ENCODE measurements around the gene TYMS. TPM values are rescaled to one million over a fixed set of nuclear protein-coding genes. Genes with fewer than 3 reads are reported as not detected.

Gene TYMS
- total RNA-seq, 2 experiments from 2014 or later: 90.7 to 196 TPM

DNA sequence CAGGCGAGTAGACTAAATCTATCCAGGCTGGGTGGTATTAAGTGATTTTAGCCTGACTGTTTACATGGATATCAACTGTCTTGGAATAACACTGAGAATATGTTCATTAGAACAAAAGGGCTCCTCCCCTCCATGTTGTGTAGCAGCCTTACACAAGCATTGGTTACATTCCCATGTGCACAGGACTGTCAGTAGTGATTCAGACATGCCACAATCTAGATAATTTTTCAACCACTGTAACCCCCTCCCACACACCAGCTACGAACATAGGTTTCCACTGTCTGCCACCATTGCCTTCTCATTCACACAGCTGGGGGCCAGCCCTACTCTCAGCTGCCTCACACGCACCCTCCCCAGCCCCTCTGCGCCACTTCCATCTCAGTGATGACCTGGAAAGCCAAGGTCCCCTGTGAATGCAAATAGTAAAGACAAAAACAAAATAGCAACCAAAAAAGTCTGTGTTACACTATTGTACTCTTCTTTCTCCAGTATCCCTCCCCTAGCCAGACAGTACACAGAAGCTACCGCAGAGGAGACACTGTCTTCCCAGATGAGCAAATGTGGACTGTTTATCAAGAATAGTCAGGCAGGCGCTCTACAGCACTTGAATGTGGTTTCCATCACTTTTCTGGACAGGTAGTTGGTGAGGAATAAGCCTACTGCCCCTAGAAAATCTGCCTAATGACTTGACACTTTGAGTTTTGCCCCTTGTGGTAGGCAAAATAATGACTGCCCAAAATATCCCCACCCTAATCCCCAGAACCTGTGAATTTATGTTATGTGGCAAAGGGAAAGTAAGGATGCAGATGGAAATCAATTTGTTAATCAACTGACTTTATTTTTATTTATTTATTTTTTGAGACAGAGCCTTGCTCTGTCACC is 27.9 kb upstream of the TYMS start:
- ChIA-PET CTCF (ENCODE audit: unreplicated experiment) (no interaction called here), POLR2A (no interaction called here)
- intact Hi-C loops (cut with micrococcal nuclease; ENCODE audit: unreplicated experiment): no loop called here
- Histone ChIP-seq H3K79me2 (ENCODE audit: insufficient read depth, low read depth, low read length) (no peaks in the 10 kb centered on the region), H2AFZ (ENCODE audit: low read length) (no peak overlapping the region), H3K4me2 (ENCODE audit: low read length) (no peak overlapping the region), H3K4me1 (ENCODE audit: insufficient read depth, low read length, poor library complexity, severe bottlenecking) (no peaks in the 10 kb centered on the region), H3K36me3 (ENCODE audit: insufficient read depth, low read length) (no peaks in the 10 kb centered on the region), H3K27ac (ENCODE audit: low read depth, low read length, poor library complexity, severe bottlenecking) (no peak overlapping the region), H4K20me1 (ENCODE audit: insufficient read depth, low read length) (no peaks in the 10 kb centered on the region), H3K4me3 (ENCODE audit: low read depth, low read length, poor library complexity, severe bottlenecking) (no peak overlapping the region), H3K9me3 (ENCODE audit: low read length) (no peaks in the 10 kb centered on the region), H3K9me2 (ENCODE audit: insufficient read depth, low read length) (no peaks in the 10 kb centered on the region)
- no peak for DNase-seq (ENCODE audit: low spot score)
- TF ChIP-seq CTCF (conservative IDR thresholded peaks at IDR 0.05; ENCODE audit: low read length): peak; percentile 37
- no peak for TF ChIP-seq EZH2phosphoT487 (IDR thresholded peaks at IDR 0.05; ENCODE audit: borderline replicate concordance, low read depth, low read length)
- no TSS peak for BruUV-seq (replicated peaks)

DNA sequence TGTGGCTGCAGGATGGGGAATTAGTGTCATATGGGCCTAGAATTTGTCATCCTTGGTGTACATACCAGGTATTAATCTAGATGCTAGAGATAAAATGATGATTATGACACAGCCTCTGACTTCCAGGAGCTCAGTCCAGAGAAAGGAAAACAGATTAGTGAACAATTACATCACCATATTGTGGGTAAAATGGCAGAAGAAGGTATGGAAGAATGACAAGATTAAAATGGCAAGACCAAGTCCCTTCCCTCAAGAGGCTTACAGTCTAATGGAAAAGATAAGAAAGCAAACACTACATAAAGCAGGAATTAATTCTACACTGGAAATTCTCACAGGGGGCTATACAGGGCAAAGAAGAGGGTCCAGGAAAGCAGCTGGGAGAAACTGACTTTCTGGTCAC is 25.9 kb upstream of the TYMS start:
- no peak overlapping the region for H2AFZ ChIP-seq (ENCODE audit: low read length)
- CTCF ChIA-PET (ENCODE audit: unreplicated experiment): no interaction called here
- no peak overlapping the region for H3K4me2 ChIP-seq (ENCODE audit: low read length)
- intact Hi-C loops (cut with micrococcal nuclease; ENCODE audit: unreplicated experiment): no loop called here
- no peaks in the 10 kb centered on the region for H4K20me1 ChIP-seq (ENCODE audit: insufficient read depth, low read length)
- TF ChIP-seq CTCF (conservative IDR thresholded peaks at IDR 0.05; ENCODE audit: low read length): no peak
- TF ChIP-seq EZH2phosphoT487 (IDR thresholded peaks at IDR 0.05; ENCODE audit: borderline replicate concordance, low read depth, low read length): no peak
- no peak overlapping the region for H3K4me3 ChIP-seq (ENCODE audit: low read depth, low read length, poor library complexity, severe bottlenecking)
- no peaks in the 10 kb centered on the region for H3K4me1 ChIP-seq (ENCODE audit: insufficient read depth, low read length, poor library complexity, severe bottlenecking)
- POLR2A ChIA-PET: interaction anchor here (1.3 kb wide), 1 partner anchor 8 kb away, joined by 4 read pairs; no protein-coding TSS in a partner anchor
- no peak for DNase-seq (ENCODE audit: low spot score)
- no peaks in the 10 kb centered on the region for H3K9me3 ChIP-seq (ENCODE audit: low read length)
- no peaks in the 10 kb centered on the region for H3K36me3 ChIP-seq (ENCODE audit: insufficient read depth, low read length)
- no peaks in the 10 kb centered on the region for H3K79me2 ChIP-seq (ENCODE audit: insufficient read depth, low read depth, low read length)
- H3K27ac ChIP-seq (ENCODE audit: low read depth, low read length, poor library complexity, severe bottlenecking): no peak overlapping the region
- no TSS peak for BruUV-seq (replicated peaks)
- H3K9me2 ChIP-seq (ENCODE audit: insufficient read depth, low read length): no peaks in the 10 kb centered on the region

GRCh38 chr18:634551-635045 is 22.9 kb upstream of the TYMS start:
- no TSS peak for BruUV-seq (replicated peaks)
- no peak overlapping the region for H3K4me2 ChIP-seq (ENCODE audit: low read length)
- no peaks in the 10 kb centered on the region for H3K79me2 ChIP-seq (ENCODE audit: insufficient read depth, low read depth, low read length)
- no peak overlapping the region for H3K27ac ChIP-seq (ENCODE audit: low read depth, low read length, poor library complexity, severe bottlenecking)
- no peak for TF ChIP-seq CTCF (conservative IDR thresholded peaks at IDR 0.05; ENCODE audit: low read length)
- no peak for TF ChIP-seq EZH2phosphoT487 (IDR thresholded peaks at IDR 0.05; ENCODE audit: borderline replicate concordance, low read depth, low read length)
- H3K9me2 ChIP-seq (ENCODE audit: insufficient read depth, low read length): no peaks in the 10 kb centered on the region
- H3K4me3 ChIP-seq (ENCODE audit: low read depth, low read length, poor library complexity, severe bottlenecking): no peak overlapping the region
- intact Hi-C loops (cut with micrococcal nuclease; ENCODE audit: unreplicated experiment): no loop called here
- H3K9me3 ChIP-seq (ENCODE audit: low read length): no peaks in the 10 kb centered on the region
- H3K36me3 ChIP-seq (ENCODE audit: insufficient read depth, low read length): no peaks in the 10 kb centered on the region
- CTCF ChIA-PET (ENCODE audit: unreplicated experiment): no interaction called here
- H3K4me1 ChIP-seq (ENCODE audit: insufficient read depth, low read length, poor library complexity, severe bottlenecking): no peaks in the 10 kb centered on the region
- H2AFZ ChIP-seq (ENCODE audit: low read length): no peak overlapping the region
- POLR2A ChIA-PET: no interaction called here
- H4K20me1 ChIP-seq (ENCODE audit: insufficient read depth, low read length): no peaks in the 10 kb centered on the region
- DNase-seq (ENCODE audit: low spot score): no peak

All from OCI-LY7 (cell line).